GM10847 (cell line): ENCODE measurements around the gene ADAMTSL1.

Source experiments
- POLR2A ChIP-seq: IDR thresholded peaks from 2 replicates; pipeline ENCODE4 v1.6.1; 2011; ENCODE audit not compliant: insufficient read length; ENCODE audit errors: extremely low read depth

ADAMTSL1 gene

GRCh38 chr9:18747595-18747994 lies 273.6 kb downstream of the ADAMTSL1 start:
- TF ChIP-seq POLR2A = no peak

- TF ChIP-seq POLR2A = no peak
Measured at GRCh38 chr9:18748251-18748701, 274.3 kb downstream of the ADAMTSL1 start.

GRCh38 chr9:18749711-18750110 lies 275.8 kb downstream of the ADAMTSL1 start:
- TF ChIP-seq POLR2A = no peak

GRCh38 chr9:18753904-18754303 lies 280.0 kb downstream of the ADAMTSL1 start:
- no peak for TF ChIP-seq POLR2A

- no peak for TF ChIP-seq POLR2A
Measured at GRCh38 chr9:18754537-18754936, 280.6 kb downstream of the ADAMTSL1 start.

GRCh38 chr9:18755263-18755662 lies 281.3 kb downstream of the ADAMTSL1 start:
- TF ChIP-seq POLR2A = no peak

GRCh38 chr9:18756712-18757125 lies 282.8 kb downstream of the ADAMTSL1 start:
- no peak for TF ChIP-seq POLR2A

- TF ChIP-seq POLR2A = no peak
Measured at GRCh38 chr9:18759827-18760226, 285.9 kb downstream of the ADAMTSL1 start.

GRCh38 chr9:18761742-18762300 lies 287.9 kb downstream of the ADAMTSL1 start:
- no peak for TF ChIP-seq POLR2A

GRCh38 chr9:18766989-18767550 lies 293.1 kb downstream of the ADAMTSL1 start:
- no peak for TF ChIP-seq POLR2A

- TF ChIP-seq POLR2A = no peak
Measured at GRCh38 chr9:18768951-18769622, 295.1 kb downstream of the ADAMTSL1 start.

- no peak for TF ChIP-seq POLR2A
Measured at GRCh38 chr9:18770131-18770908, 296.4 kb downstream of the ADAMTSL1 start.

- no peak for TF ChIP-seq POLR2A
Measured at GRCh38 chr9:18771011-18771410, 297.1 kb downstream of the ADAMTSL1 start.

- no peak for TF ChIP-seq POLR2A
Measured at GRCh38 chr9:18771763-18772162, 297.8 kb downstream of the ADAMTSL1 start.

GRCh38 chr9:18775241-18775640 lies 301.3 kb downstream of the ADAMTSL1 start:
- no peak for TF ChIP-seq POLR2A

GRCh38 chr9:18775930-18776329 lies 302.0 kb downstream of the ADAMTSL1 start:
- no peak for TF ChIP-seq POLR2A
